PC-3 (cell line): Measurements from ENCODE around the gene HIVEP3.

Source experiments
- EZH2phosphoT487 ChIP-seq: fragments of 300-600 bp; sonication (generic); IDR thresholded peaks from 2 replicates; pipeline ENCODE4 v1.6.1; 2018; ENCODE audit warnings: mild to moderate bottlenecking, antibody characterized with exemption, low read length, borderline replicate concordance
- TF ChIP-seq, protein P1 (sequence below): fragments of 300-600 bp; sonication (generic); conservative IDR thresholded peaks from 2 replicates; pipeline ENCODE4 v1.5.1; 2017; ENCODE audit warnings: antibody characterized with exemption, low read depth, mild to moderate bottlenecking, low read length

DNA sequence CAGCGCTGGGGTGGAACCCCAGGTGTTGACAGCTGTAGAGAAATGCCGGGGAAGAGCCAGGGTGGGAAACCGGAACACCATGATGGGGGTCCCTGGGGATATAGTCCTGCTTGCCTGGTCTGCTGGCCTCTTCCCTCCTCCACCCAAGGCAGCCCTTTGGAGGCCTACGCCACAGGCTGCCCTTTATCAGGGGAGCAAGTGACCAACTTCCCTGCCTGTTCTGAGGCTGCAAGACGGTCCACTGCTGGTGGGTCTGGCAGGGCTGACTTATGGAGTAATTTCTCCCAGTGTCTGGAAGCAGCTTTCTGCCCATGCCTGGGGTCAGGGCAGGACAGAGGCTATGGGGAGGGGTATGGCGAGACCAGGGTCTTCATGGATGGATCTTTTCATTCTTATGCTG lies 383.4 kb downstream of the HIVEP3 start:
- TF ChIP-seq, protein P1, sequence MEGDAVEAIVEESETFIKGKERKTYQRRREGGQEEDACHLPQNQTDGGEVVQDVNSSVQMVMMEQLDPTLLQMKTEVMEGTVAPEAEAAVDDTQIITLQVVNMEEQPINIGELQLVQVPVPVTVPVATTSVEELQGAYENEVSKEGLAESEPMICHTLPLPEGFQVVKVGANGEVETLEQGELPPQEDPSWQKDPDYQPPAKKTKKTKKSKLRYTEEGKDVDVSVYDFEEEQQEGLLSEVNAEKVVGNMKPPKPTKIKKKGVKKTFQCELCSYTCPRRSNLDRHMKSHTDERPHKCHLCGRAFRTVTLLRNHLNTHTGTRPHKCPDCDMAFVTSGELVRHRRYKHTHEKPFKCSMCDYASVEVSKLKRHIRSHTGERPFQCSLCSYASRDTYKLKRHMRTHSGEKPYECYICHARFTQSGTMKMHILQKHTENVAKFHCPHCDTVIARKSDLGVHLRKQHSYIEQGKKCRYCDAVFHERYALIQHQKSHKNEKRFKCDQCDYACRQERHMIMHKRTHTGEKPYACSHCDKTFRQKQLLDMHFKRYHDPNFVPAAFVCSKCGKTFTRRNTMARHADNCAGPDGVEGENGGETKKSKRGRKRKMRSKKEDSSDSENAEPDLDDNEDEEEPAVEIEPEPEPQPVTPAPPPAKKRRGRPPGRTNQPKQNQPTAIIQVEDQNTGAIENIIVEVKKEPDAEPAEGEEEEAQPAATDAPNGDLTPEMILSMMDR: no peak
- TF ChIP-seq EZH2phosphoT487: no peak
